SU-DHL-6 (cell line): ENCODE measurements around the gene NAPB.

Experiments used
- EZH2phosphoT487 ChIP-seq: fragments of 200-600 bp; sonication (generic), shearing (Covaris generic); conservative IDR thresholded peaks from 2 replicates; pipeline ENCODE4 v1.6.1; 2018; ENCODE audit warnings: mild to moderate bottlenecking, antibody characterized with exemption, low read length, moderate library complexity, mixed read lengths
- TF ChIP-seq, protein P1 (sequence below): fragments of 200-600 bp; sonication (generic); IDR thresholded peaks from one replicate; pipeline ENCODE4 v1.5.1; 2017; ENCODE audit warnings: antibody characterized with exemption, mild to moderate bottlenecking, low read length, moderate library complexity; ENCODE audit not compliant: insufficient read depth, poor library complexity, severe bottlenecking

DNA sequence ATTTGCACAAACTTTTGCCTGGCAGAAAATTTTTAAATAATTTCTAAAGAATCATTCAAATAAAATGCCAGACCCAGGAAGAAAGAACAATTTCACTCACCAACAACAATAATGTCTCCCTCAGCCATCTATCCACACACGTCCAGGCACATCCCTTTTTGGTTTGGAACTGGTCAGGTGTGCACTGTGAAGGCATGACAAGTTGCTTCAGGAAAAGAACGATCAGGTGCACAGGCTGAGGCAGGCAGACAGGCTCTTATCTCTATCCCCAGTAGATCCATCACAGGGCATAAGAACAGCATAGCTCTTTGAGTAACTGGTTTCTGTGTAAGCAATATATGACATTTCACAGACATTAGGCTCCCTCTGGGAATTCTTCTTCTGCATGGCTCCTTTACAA, 88.8 kb downstream of the NAPB start:
- TF ChIP-seq, protein P1, sequence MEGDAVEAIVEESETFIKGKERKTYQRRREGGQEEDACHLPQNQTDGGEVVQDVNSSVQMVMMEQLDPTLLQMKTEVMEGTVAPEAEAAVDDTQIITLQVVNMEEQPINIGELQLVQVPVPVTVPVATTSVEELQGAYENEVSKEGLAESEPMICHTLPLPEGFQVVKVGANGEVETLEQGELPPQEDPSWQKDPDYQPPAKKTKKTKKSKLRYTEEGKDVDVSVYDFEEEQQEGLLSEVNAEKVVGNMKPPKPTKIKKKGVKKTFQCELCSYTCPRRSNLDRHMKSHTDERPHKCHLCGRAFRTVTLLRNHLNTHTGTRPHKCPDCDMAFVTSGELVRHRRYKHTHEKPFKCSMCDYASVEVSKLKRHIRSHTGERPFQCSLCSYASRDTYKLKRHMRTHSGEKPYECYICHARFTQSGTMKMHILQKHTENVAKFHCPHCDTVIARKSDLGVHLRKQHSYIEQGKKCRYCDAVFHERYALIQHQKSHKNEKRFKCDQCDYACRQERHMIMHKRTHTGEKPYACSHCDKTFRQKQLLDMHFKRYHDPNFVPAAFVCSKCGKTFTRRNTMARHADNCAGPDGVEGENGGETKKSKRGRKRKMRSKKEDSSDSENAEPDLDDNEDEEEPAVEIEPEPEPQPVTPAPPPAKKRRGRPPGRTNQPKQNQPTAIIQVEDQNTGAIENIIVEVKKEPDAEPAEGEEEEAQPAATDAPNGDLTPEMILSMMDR: no peak
- TF ChIP-seq EZH2phosphoT487: no peak
